ENCODE results near the gene COL27A1.
"Not testable (repeated sequence)": the region's sequence is repeated elsewhere in the genome, so short reads cannot be mapped to it uniquely, and the experiment has no call there.

The COL27A1 gene

DNA sequence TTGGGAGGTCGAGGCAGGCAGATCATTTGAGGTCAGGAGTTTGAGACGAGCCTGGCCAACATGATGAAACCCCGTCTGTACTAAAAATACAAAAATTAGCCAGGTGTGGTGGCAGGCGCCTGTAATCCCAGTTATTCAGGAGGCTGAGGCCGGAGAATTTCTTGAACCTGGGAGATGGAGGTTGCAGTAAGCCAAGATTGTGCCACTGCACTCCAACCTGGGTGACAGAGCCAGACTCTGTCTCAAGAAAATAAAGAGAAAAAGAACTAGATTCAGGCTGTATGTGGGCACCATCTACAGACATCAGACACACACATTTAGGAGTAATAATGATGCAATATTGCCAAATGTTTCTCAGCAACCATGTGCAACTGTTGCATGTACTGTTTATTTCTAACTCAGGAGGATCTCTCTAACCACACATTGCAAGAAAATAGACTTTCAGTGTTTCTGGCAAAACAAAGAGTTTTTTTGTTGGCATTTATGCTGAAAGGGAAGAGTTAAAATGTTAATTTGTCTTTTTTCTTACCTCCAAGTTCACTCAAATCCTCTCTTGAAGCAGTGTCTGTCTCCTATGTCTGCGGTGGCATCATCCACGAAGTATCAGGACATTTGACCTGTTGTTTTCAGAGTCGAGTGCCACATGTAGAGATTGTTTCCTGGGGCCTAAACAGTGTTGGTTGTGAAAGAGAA is 162.5 kb downstream of the COL27A1 start:
- peak in 1 of 2 donors; percentile 30 for DNase-seq

DNA sequence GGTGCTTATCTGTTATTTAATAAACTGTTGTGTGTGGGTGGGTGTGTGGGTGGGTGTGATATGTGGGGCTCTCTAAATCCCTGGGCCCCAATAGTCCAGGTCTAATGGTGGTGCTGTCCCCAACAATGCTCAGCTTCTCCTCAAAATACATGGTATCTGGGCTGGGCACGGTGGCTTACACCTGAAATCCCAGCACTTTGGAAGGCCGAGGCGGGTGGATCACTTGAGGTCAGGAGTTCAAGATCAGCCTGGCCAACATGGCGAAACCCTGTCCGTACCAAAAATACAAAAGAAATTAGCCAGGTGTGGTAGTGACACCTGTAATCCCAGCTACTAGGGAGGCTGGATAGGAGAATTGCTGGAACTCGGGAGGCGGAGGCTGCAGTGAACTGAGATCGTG is 163.1 kb downstream of the COL27A1 start:
- H2BK5ac ChIP-seq (ENCODE audit: low read depth, low read length, poor library complexity) = no peak overlapping the region
- no peak overlapping the region for H3K23ac ChIP-seq (ENCODE audit: low read length)
- no peaks in the 10 kb centered on the region for H3K36me3 ChIP-seq (ENCODE audit: control insufficient read depth in 1 of 2, insufficient read depth in 2 of 2, low read length in 2 of 2)
- no peak overlapping the region for H2BK120ac ChIP-seq (ENCODE audit: insufficient read depth, low read length, poor library complexity)
- H3K4me3 ChIP-seq (ENCODE audit: low read depth, low read length) = no peak overlapping the region
- no peak overlapping the region for H3K4ac ChIP-seq (ENCODE audit: low read depth, low read length)
- no peaks in the 10 kb centered on the region for H3K9me3 ChIP-seq (ENCODE audit: insufficient read depth, low read depth, low read length)
- no peak overlapping the region for H3K9ac ChIP-seq (ENCODE audit: low read length)
- no peak overlapping the region for H2AK5ac ChIP-seq (ENCODE audit: low read length)
- no peaks in the 10 kb centered on the region for H3K79me1 ChIP-seq (ENCODE audit: low read length)
- H3K18ac ChIP-seq (ENCODE audit: low read length) = no peak overlapping the region
- no peak for DNase-seq
- H2BK12ac ChIP-seq (ENCODE audit: low read length) = no peak overlapping the region
- H4K8ac ChIP-seq (ENCODE audit: low read depth, low read length) = no peak overlapping the region
- no peak overlapping the region for H4K91ac ChIP-seq (ENCODE audit: low read depth, low read length)
- no peaks in the 10 kb centered on the region for H3K27me3 ChIP-seq (ENCODE audit: insufficient read depth, low read length)
- H3K4me2 ChIP-seq (ENCODE audit: low read length) = no peak overlapping the region
- WGBS (ENCODE audit: extremely low coverage, insufficient coverage, insufficient read length) = no CpG with 5 or more reads among the region's 8 CpGs
- no peak overlapping the region for H4K12ac ChIP-seq (ENCODE audit: low read depth, low read length)
- no peak overlapping the region for H3K27ac ChIP-seq (ENCODE audit: low read depth, low read length)
- no peak overlapping the region for H3K14ac ChIP-seq (ENCODE audit: low read length)
- H3K79me2 ChIP-seq (ENCODE audit: control insufficient read depth, insufficient read depth, low read length, poor library complexity) = no peaks in the 10 kb centered on the region
- H2AFZ ChIP-seq (ENCODE audit: insufficient read depth, low read length, poor library complexity) = no peak overlapping the region
- peaks cover 2 to 4% of the 10 kb centered on the region in 2 experiments for H3K4me1 ChIP-seq (ENCODE audit: control insufficient read depth in 1 of 2, insufficient read depth in 2 of 2, low read length in 2 of 2)

More for the DNA sequence above, 162.5 kb downstream of the COL27A1 start:
- Histone ChIP-seq H3K4me3 (ENCODE audit: low read depth, low read length) (no peak overlapping the region), H4K8ac (ENCODE audit: low read depth, low read length) (no peak overlapping the region), H3K4me2 (ENCODE audit: low read length) (no peak overlapping the region), H2BK12ac (ENCODE audit: low read length) (no peak overlapping the region), H3K79me2 (ENCODE audit: control insufficient read depth, insufficient read depth, low read length, poor library complexity) (no peaks in the 10 kb centered on the region), H4K91ac (ENCODE audit: low read depth, low read length) (no peak overlapping the region), H3K9ac (ENCODE audit: low read length) (no peak overlapping the region), H3K36me3 (ENCODE audit: control insufficient read depth in 1 of 2, insufficient read depth in 2 of 2, low read length in 2 of 2) (no peaks in the 10 kb centered on the region), H3K79me1 (ENCODE audit: low read length) (no peaks in the 10 kb centered on the region), H2AFZ (ENCODE audit: insufficient read depth, low read length, poor library complexity) (no peak overlapping the region), H3K27ac (ENCODE audit: low read depth, low read length) (no peak overlapping the region), H3K4ac (ENCODE audit: low read depth, low read length) (no peak overlapping the region), H4K12ac (ENCODE audit: low read depth, low read length) (no peak overlapping the region), H2BK5ac (ENCODE audit: low read depth, low read length, poor library complexity) (no peak overlapping the region), H3K14ac (ENCODE audit: low read length) (no peak overlapping the region), H3K4me1 (ENCODE audit: control insufficient read depth in 1 of 2, insufficient read depth in 2 of 2, low read length in 2 of 2) (peaks cover 2 to 4% of the 10 kb centered on the region in 2 experiments), H2AK5ac (ENCODE audit: low read length) (no peak overlapping the region), H3K9me3 (ENCODE audit: insufficient read depth, low read depth, low read length) (no peaks in the 10 kb centered on the region), H3K23ac (ENCODE audit: low read length) (no peak overlapping the region), H3K27me3 (ENCODE audit: insufficient read depth, low read length) (no peaks in the 10 kb centered on the region), H2BK120ac (ENCODE audit: insufficient read depth, low read length, poor library complexity) (no peak overlapping the region), H3K18ac (ENCODE audit: low read length) (no peak overlapping the region)
- no CpG with 5 or more reads among the region's 8 CpGs for WGBS (ENCODE audit: extremely low coverage, insufficient coverage, insufficient read length)

DNA sequence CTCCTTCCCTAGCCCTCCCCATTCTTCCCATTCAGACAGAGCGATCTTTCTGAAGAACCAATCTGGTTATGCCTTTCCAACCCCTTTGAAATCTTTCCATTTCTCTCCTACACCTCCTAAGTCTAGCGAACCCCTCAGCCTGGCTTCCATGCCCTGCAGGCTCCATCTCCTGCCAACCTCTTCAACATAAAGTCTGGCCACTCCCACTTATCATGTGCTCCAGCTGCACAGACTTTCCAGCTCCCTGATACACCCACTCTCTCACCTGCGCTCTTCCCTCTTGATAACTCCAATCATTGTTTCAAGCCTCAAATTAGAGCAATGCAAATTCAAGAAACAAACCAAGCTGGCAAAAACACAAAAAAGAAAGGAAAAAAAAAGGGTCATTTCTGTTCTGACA is 163.8 kb downstream of the COL27A1 start:
- Histone ChIP-seq H3K4ac (ENCODE audit: low read depth, low read length) (no peak overlapping the region), H4K12ac (ENCODE audit: low read depth, low read length) (no peak overlapping the region), H3K27me3 (ENCODE audit: insufficient read depth, low read length) (no peaks in the 10 kb centered on the region), H3K4me2 (ENCODE audit: low read length) (no peak overlapping the region), H4K91ac (ENCODE audit: low read depth, low read length) (no peak overlapping the region), H2AFZ (ENCODE audit: insufficient read depth, low read length, poor library complexity) (no peak overlapping the region), H3K18ac (ENCODE audit: low read length) (no peak overlapping the region), H3K4me1 (ENCODE audit: control insufficient read depth in 1 of 2, insufficient read depth in 2 of 2, low read length in 2 of 2) (peaks cover 2 to 4% of the 10 kb centered on the region in 2 experiments), H4K8ac (ENCODE audit: low read depth, low read length) (no peak overlapping the region), H2BK120ac (ENCODE audit: insufficient read depth, low read length, poor library complexity) (no peak overlapping the region), H2AK5ac (ENCODE audit: low read length) (no peak overlapping the region), H3K36me3 (ENCODE audit: control insufficient read depth in 1 of 2, insufficient read depth in 2 of 2, low read length in 2 of 2) (no peaks in the 10 kb centered on the region), H3K79me1 (ENCODE audit: low read length) (no peaks in the 10 kb centered on the region), H3K23ac (ENCODE audit: low read length) (no peak overlapping the region), H3K9me3 (ENCODE audit: insufficient read depth, low read depth, low read length) (no peaks in the 10 kb centered on the region), H3K4me3 (ENCODE audit: low read depth, low read length) (no peak overlapping the region), H2BK12ac (ENCODE audit: low read length) (no peak overlapping the region), H3K14ac (ENCODE audit: low read length) (no peak overlapping the region), H3K27ac (ENCODE audit: low read depth, low read length) (no peak overlapping the region), H3K9ac (ENCODE audit: low read length) (no peak overlapping the region), H3K79me2 (ENCODE audit: control insufficient read depth, insufficient read depth, low read length, poor library complexity) (no peaks in the 10 kb centered on the region), H2BK5ac (ENCODE audit: low read depth, low read length, poor library complexity) (no peak overlapping the region)
- no CpG with 5 or more reads among the region's 3 CpGs for WGBS (ENCODE audit: extremely low coverage, insufficient coverage, insufficient read length)
- no peak for DNase-seq

DNA sequence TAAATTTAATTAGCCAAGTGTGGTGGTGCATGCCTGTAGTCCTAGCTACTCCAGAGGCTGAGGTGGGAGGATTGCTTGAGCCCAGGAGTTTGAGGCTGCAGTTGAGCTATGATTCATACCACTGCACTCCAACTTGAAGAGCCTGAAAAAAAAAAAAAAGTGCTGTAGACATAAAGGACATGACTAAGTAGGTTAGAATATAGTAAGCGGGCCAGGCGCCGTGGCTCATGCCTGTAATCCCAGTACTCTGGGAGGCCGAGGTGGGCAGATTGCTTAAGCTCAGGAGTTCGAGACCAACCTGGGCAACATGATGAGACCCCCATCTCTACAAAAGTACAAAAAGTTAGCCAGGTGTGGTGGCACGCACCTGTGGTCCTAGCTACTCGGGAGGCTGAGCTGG is 165.4 kb downstream of the COL27A1 start:
- H2BK5ac ChIP-seq (ENCODE audit: low read depth, low read length, poor library complexity); H3K4ac ChIP-seq (ENCODE audit: low read depth, low read length); H3K4me3 ChIP-seq (ENCODE audit: low read depth, low read length); H3K36me3 ChIP-seq (ENCODE audit: control insufficient read depth in 1 of 2, insufficient read depth in 2 of 2, low read length in 2 of 2); H3K23ac ChIP-seq (ENCODE audit: low read length); H3K9me3 ChIP-seq (ENCODE audit: insufficient read depth, low read depth, low read length); H3K18ac ChIP-seq (ENCODE audit: low read length); H4K12ac ChIP-seq (ENCODE audit: low read depth, low read length); H3K4me1 ChIP-seq (ENCODE audit: control insufficient read depth in 1 of 2, insufficient read depth in 2 of 2, low read length in 2 of 2); H3K14ac ChIP-seq (ENCODE audit: low read length); H3K79me2 ChIP-seq (ENCODE audit: control insufficient read depth, insufficient read depth, low read length, poor library complexity); H4K91ac ChIP-seq (ENCODE audit: low read depth, low read length); H3K9ac ChIP-seq (ENCODE audit: low read length); H4K8ac ChIP-seq (ENCODE audit: low read depth, low read length); H3K4me2 ChIP-seq (ENCODE audit: low read length); H2AFZ ChIP-seq (ENCODE audit: insufficient read depth, low read length, poor library complexity); H2BK12ac ChIP-seq (ENCODE audit: low read length); H3K27me3 ChIP-seq (ENCODE audit: insufficient read depth, low read length); H3K79me1 ChIP-seq (ENCODE audit: low read length); H2BK120ac ChIP-seq (ENCODE audit: insufficient read depth, low read length, poor library complexity); H2AK5ac ChIP-seq (ENCODE audit: low read length); H3K27ac ChIP-seq (ENCODE audit: low read depth, low read length): not testable (repeated sequence)
- DNase-seq = peak; percentile 74 to 78
- WGBS (ENCODE audit: extremely low coverage, insufficient coverage, insufficient read length) = no CpG with 5 or more reads among the region's 7 CpGs

Data from trophoblast cell (in vitro differentiated cells and primary cell).